Measurements from ENCODE around the gene CYP3A7.

The CYP3A7 gene

DNA sequence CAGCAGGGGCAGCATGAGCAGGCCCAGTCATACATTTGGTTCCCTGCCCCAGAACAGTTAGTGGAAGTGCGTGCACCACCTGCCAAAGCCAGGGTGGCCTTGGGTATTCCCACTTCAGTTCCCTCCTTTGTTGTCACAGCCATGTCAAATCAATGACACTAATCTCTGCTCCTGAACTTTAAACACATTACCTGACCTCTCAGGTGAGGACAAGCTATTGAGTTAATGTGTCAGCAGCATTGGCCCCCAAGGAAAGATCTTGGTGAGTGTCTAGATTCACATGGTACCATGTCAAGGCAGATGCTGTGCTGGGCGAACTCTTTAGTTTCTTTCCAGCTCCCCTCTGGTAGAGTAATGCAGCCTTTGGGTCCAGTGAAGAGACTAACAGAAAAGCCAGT is 57.3 kb downstream of the CYP3A7 start:
- H3K4me2 ChIP-seq (ENCODE audit: low read length), result no peak overlapping the region
- no peaks in the 10 kb centered on the region for H3K27me3 ChIP-seq (ENCODE audit: low read depth, low read length)
- no peak overlapping the region for H3K9ac ChIP-seq (ENCODE audit: low read length)
- H2AFZ ChIP-seq (ENCODE audit: low read depth, low read length), result no peak overlapping the region
- no peaks in the 10 kb centered on the region for H3K36me3 ChIP-seq (replicated peaks; ENCODE audit: low read depth, low read length)
- no peaks in the 10 kb centered on the region for H3K4me1 ChIP-seq (ENCODE audit: low read length)
- H3K79me2 ChIP-seq (ENCODE audit: low read length), result no peaks in the 10 kb centered on the region
- TF ChIP-seq, protein P1, sequence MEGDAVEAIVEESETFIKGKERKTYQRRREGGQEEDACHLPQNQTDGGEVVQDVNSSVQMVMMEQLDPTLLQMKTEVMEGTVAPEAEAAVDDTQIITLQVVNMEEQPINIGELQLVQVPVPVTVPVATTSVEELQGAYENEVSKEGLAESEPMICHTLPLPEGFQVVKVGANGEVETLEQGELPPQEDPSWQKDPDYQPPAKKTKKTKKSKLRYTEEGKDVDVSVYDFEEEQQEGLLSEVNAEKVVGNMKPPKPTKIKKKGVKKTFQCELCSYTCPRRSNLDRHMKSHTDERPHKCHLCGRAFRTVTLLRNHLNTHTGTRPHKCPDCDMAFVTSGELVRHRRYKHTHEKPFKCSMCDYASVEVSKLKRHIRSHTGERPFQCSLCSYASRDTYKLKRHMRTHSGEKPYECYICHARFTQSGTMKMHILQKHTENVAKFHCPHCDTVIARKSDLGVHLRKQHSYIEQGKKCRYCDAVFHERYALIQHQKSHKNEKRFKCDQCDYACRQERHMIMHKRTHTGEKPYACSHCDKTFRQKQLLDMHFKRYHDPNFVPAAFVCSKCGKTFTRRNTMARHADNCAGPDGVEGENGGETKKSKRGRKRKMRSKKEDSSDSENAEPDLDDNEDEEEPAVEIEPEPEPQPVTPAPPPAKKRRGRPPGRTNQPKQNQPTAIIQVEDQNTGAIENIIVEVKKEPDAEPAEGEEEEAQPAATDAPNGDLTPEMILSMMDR (IDR thresholded peaks at IDR 0.05; ENCODE audit: low read depth, low read length), result no peak
- no peak for TF ChIP-seq EZH2phosphoT487 (IDR thresholded peaks at IDR 0.05; ENCODE audit: low read depth)
- no peaks in the 10 kb centered on the region for H4K20me1 ChIP-seq (ENCODE audit: insufficient read depth, low read length)
- no peak overlapping the region for H3K27ac ChIP-seq (ENCODE audit: low read length)
- H3K9me3 ChIP-seq (ENCODE audit: insufficient read depth, low read length), result no peaks in the 10 kb centered on the region
- H3K4me3 ChIP-seq (ENCODE audit: low read length), result no peak overlapping the region

DNA sequence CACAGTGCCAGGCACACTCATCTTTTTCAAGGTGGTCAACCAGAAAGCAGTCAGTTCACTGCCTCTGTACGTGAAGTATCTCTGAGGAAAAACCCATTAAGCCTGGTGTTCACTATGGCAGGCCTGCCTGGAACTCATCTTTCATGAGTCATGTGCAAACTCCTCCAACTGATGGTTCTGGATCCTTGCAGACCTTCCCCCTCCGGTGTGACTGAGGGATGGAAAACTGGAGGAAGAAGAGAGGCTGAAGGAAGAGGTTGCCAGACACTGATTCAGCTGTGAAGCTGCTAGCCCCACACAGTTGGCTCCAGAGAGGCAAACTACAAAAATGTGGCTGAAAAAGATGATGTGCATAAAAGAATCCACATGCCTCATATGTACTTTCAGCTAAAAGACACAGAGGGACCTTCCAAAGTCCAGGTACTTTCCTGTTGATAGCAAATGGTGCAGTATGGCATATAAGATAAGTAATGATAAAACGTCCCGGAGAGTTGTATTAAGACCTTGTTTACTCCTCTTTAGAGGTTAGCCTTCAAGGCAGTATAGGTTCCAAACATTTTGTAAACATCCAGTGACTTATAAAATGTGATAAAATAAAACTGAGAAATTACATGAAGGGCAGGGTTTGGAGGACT is 57.9 kb downstream of the CYP3A7 start:
- H3K36me3 ChIP-seq (replicated peaks; ENCODE audit: low read depth, low read length), result no peaks in the 10 kb centered on the region
- H3K9ac ChIP-seq (ENCODE audit: low read length), result no peak overlapping the region
- no peaks in the 10 kb centered on the region for H3K79me2 ChIP-seq (ENCODE audit: low read length)
- H3K27ac ChIP-seq (ENCODE audit: low read length), result no peak overlapping the region
- no peaks in the 10 kb centered on the region for H3K27me3 ChIP-seq (ENCODE audit: low read depth, low read length)
- TF ChIP-seq EZH2phosphoT487 (IDR thresholded peaks at IDR 0.05; ENCODE audit: low read depth), result no peak
- TF ChIP-seq, protein P1 (IDR thresholded peaks at IDR 0.05; ENCODE audit: low read depth, low read length), result no peak
- H3K9me3 ChIP-seq (ENCODE audit: insufficient read depth, low read length), result no peaks in the 10 kb centered on the region
- H3K4me1 ChIP-seq (ENCODE audit: low read length), result no peaks in the 10 kb centered on the region
- H3K4me3 ChIP-seq (ENCODE audit: low read length), result no peak overlapping the region
- H4K20me1 ChIP-seq (ENCODE audit: insufficient read depth, low read length), result no peaks in the 10 kb centered on the region
- H2AFZ ChIP-seq (ENCODE audit: low read depth, low read length), result no peak overlapping the region
- H3K4me2 ChIP-seq (ENCODE audit: low read length), result no peak overlapping the region

DNA sequence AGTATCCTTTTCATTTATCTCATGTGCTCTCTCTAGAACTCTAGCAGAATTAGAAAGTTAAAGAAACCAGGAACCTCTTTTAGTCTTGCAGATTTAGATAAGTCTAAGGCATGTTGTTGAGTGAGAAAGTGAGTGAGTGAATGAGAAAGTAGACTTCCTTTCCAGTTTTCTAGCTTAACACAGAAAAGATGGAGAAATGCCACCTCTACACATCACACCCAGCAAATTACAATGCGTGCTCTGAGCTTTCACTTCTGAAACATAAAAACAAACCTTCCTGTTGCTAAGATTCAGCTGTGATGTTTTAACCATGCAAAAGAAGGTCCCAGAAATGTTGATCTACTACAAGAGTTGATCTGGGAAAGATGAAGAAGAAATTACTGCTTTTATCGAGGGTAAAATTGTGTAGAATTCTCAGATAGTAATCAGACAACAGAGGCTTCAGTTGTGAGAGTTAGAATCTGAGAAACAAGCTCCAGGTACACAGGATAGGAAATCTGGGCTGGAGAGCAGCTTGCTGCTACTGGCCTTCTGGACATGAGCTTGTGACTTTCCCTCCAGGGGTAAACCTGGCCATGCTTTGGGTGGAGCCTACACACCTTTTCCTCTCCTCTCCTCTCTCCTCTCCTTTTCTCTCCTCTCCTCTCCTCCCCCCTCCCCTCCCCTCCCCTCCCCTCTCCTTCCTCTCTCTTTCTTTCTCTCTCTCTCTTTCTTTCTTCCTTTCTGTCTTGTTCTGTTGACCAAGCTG is 59.8 kb downstream of the CYP3A7 start:
- H3K9ac ChIP-seq (ENCODE audit: low read length), result no peak overlapping the region
- H3K79me2 ChIP-seq (ENCODE audit: low read length), result no peaks in the 10 kb centered on the region
- no peaks in the 10 kb centered on the region for H3K36me3 ChIP-seq (replicated peaks; ENCODE audit: low read depth, low read length)
- H3K27ac ChIP-seq (ENCODE audit: low read length), result no peak overlapping the region
- no peak overlapping the region for H3K4me3 ChIP-seq (ENCODE audit: low read length)
- H2AFZ ChIP-seq (ENCODE audit: low read depth, low read length), result no peak overlapping the region
- no peaks in the 10 kb centered on the region for H4K20me1 ChIP-seq (ENCODE audit: insufficient read depth, low read length)
- TF ChIP-seq, protein P1 (IDR thresholded peaks at IDR 0.05; ENCODE audit: low read depth, low read length), result no peak
- TF ChIP-seq EZH2phosphoT487 (IDR thresholded peaks at IDR 0.05; ENCODE audit: low read depth), result no peak
- no peaks in the 10 kb centered on the region for H3K9me3 ChIP-seq (ENCODE audit: insufficient read depth, low read length)
- H3K27me3 ChIP-seq (ENCODE audit: low read depth, low read length), result no peaks in the 10 kb centered on the region
- no peaks in the 10 kb centered on the region for H3K4me1 ChIP-seq (ENCODE audit: low read length)
- H3K4me2 ChIP-seq (ENCODE audit: low read length), result no peak overlapping the region

DNA sequence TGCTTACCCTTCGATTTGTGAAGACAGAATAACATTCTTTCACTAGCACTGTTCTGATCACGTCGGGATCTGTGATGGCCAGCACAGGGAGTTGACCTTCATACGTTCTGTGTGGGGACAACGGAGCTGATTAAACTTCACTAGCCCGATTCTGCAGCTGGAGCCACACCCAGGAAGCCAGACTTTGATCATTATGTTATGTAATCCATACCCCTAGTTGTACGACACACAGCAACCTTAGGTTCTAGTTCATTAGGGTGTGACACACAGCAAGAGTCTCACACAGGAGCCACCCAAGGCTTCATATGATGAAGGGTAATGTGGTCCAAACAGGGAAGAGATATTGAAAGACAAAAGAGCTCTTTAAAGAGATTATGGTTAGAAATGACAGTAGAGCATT is 62.4 kb downstream of the CYP3A7 start:
- no peaks in the 10 kb centered on the region for H3K79me2 ChIP-seq (ENCODE audit: low read length)
- no peaks in the 10 kb centered on the region for H3K4me1 ChIP-seq (ENCODE audit: low read length)
- H4K20me1 ChIP-seq (ENCODE audit: insufficient read depth, low read length), result no peaks in the 10 kb centered on the region
- H3K27ac ChIP-seq (ENCODE audit: low read length), result no peak overlapping the region
- no peak for TF ChIP-seq EZH2phosphoT487 (IDR thresholded peaks at IDR 0.05; ENCODE audit: low read depth)
- TF ChIP-seq, protein P1 (IDR thresholded peaks at IDR 0.05; ENCODE audit: low read depth, low read length), result no peak
- no peaks in the 10 kb centered on the region for H3K27me3 ChIP-seq (ENCODE audit: low read depth, low read length)
- no peak overlapping the region for H3K4me2 ChIP-seq (ENCODE audit: low read length)
- H2AFZ ChIP-seq (ENCODE audit: low read depth, low read length), result no peak overlapping the region
- no peak overlapping the region for H3K9ac ChIP-seq (ENCODE audit: low read length)
- H3K36me3 ChIP-seq (replicated peaks; ENCODE audit: low read depth, low read length), result no peaks in the 10 kb centered on the region
- H3K4me3 ChIP-seq (ENCODE audit: low read length), result no peak overlapping the region
- no peaks in the 10 kb centered on the region for H3K9me3 ChIP-seq (ENCODE audit: insufficient read depth, low read length)

Data from OCI-LY3 (cell line).